Measurements from ENCODE around the gene SIRPG. TPM values are rescaled to one million over a fixed set of nuclear protein-coding genes. Genes with fewer than 3 reads are reported as not detected.
"Not testable (repeated sequence)": the region's sequence is repeated elsewhere in the genome, so short reads cannot be mapped to it uniquely, and the experiment has no call there.

Gene SIRPG
- total RNA-seq, 4 donors from 2014 or later = 0.62 TPM; not detected in 3

GRCh38 chr20:1619861-1620444 lies 37.6 kb downstream of the SIRPG start, which contains the start of gene SIRPB1:
Gene SIRPB1 (minus strand): TSS chr20:1620009. CDS start chr20:1619944, 65 bp downstream.
- 53 to 74% methylated on average over 4 to 5 of the region's 5 CpGs for WGBS, 2 donors (ENCODE audit: low coverage in 1 of 2)

GRCh38 chr20:1618954-1619540 lies 38.5 kb downstream of the SIRPG start:
- H3K4me1 ChIP-seq = no peaks in the 10 kb centered on the region
- peaks cover 0 to 17% (median 0%) of the 10 kb centered on the region in 3 donors for H3K9me3 ChIP-seq
- H3K4me3 ChIP-seq = no peak overlapping the region
- H3K27ac ChIP-seq = no peak overlapping the region
- H3K36me3 ChIP-seq = no peaks in the 10 kb centered on the region
- no peak for TF ChIP-seq CTCF (IDR thresholded peaks at IDR 0.05)
- ATAC-seq = no peak
- no peaks in the 10 kb centered on the region for H3K27me3 ChIP-seq

More at GRCh38 chr20:1619861-1620444, 37.6 kb downstream of the SIRPG start, which contains the start of gene SIRPB1:
- Histone ChIP-seq H3K4me3 (no peak within 1 kb of the TSS), H3K9me3 (peaks cover 0 to 17% (median 0%) of the 10 kb centered on the region in 3 donors), H3K4me1 (no peaks in the 10 kb centered on the region), H3K36me3 (no peaks in the 10 kb centered on the region), H3K27me3 (no peaks in the 10 kb centered on the region), H3K27ac (no peak within 1 kb of the TSS)
- TF ChIP-seq POLR2AphosphoS5 (IDR thresholded peaks at IDR 0.05) = no peak
- no peak for ATAC-seq

- Histone ChIP-seq H3K27ac (no peak overlapping the region), H3K36me3 (no peaks in the 10 kb centered on the region), H3K27me3 (no peaks in the 10 kb centered on the region), H3K9me3 (peaks cover 0 to 17% (median 0%) of the 10 kb centered on the region in 3 donors), H3K4me3 (no peak overlapping the region), H3K4me1 (no peaks in the 10 kb centered on the region)
- TF ChIP-seq POLR2AphosphoS5 (IDR thresholded peaks at IDR 0.05) (no peak), CTCF (IDR thresholded peaks at IDR 0.05) (no peak), EP300 (IDR thresholded peaks at IDR 0.05) (no peak), POLR2A (IDR thresholded peaks at IDR 0.05) (no peak)
- no peak for ATAC-seq
These were observed 39.1 kb downstream of the SIRPG start for GRCh38 chr20:1618479-1618878.

GRCh38 chr20:1616858-1617434 lies 40.6 kb downstream of the SIRPG start:
- TF ChIP-seq POLR2A (IDR thresholded peaks at IDR 0.05) = no peak
- no peaks in the 10 kb centered on the region for H3K4me1 ChIP-seq
- ATAC-seq = no peak

GRCh38 chr20:1610404-1610803 lies 47.2 kb downstream of the SIRPG start:
- not testable (repeated sequence) for H3K27ac ChIP-seq, H3K4me3 ChIP-seq, ATAC-seq, H3K9me3 ChIP-seq, H3K4me1 ChIP-seq, H3K36me3 ChIP-seq, H3K27me3 ChIP-seq
- 33% methylated on average over 1 of the region's 5 CpGs; no CpG with 5 or more reads in 1 of the 2 donors for WGBS, 2 donors (ENCODE audit: low coverage in 1 of 2)

More at GRCh38 chr20:1616858-1617434, 40.6 kb downstream of the SIRPG start:
- H3K4me3 ChIP-seq = no peak overlapping the region
- H3K36me3 ChIP-seq = no peaks in the 10 kb centered on the region
- H3K27ac ChIP-seq = no peak overlapping the region
- peaks cover 0 to 17% (median 0%) of the 10 kb centered on the region in 3 donors for H3K9me3 ChIP-seq
- no peaks in the 10 kb centered on the region for H3K27me3 ChIP-seq

- no CpG with 5 or more reads among the region's 5 CpGs for WGBS, 2 donors (ENCODE audit: low coverage in 1 of 2)
- H3K27ac ChIP-seq, H3K4me1 ChIP-seq, H3K9me3 ChIP-seq, H3K4me3 ChIP-seq, H3K27me3 ChIP-seq, H3K36me3 ChIP-seq, ATAC-seq: not testable (repeated sequence)
These were observed 48.8 kb downstream of the SIRPG start for GRCh38 chr20:1608678-1609347.

- no peaks in the 10 kb centered on the region for H3K9me3 ChIP-seq
- H3K27ac ChIP-seq = no peak overlapping the region
- H3K36me3 ChIP-seq = no peaks in the 10 kb centered on the region
- H3K4me1 ChIP-seq = no peaks in the 10 kb centered on the region
- no CpG with 5 or more reads among the region's 5 CpGs for WGBS, 2 donors (ENCODE audit: low coverage in 1 of 2)
- ATAC-seq = no peak
- H3K27me3 ChIP-seq = no peaks in the 10 kb centered on the region
- H3K4me3 ChIP-seq = no peak overlapping the region
- no peak for TF ChIP-seq POLR2AphosphoS5 (IDR thresholded peaks at IDR 0.05)
- TF ChIP-seq EP300 (IDR thresholded peaks at IDR 0.05) = no peak
- TF ChIP-seq CTCF (IDR thresholded peaks at IDR 0.05) = no peak
- TF ChIP-seq POLR2A (IDR thresholded peaks at IDR 0.05) = no peak
These were observed 56.8 kb downstream of the SIRPG start for GRCh38 chr20:1600736-1601135.

Data from gastroesophageal sphincter (tissue), 4 donors.